Muscle layer of duodenum (tissue), 2 donors: ENCODE measurements around the gene PKD1.
A peak's percentile ranks its signal among the peaks of the same experiment; 100 is the strongest.

Source experiments
- H3K27ac ChIP-seq: one replicate; pipeline ENCODE4 v1.7.0; 2013; ENCODE audit warnings: mild to moderate bottlenecking, low read length
- H3K27me3 ChIP-seq: one replicate; pipeline ENCODE4 v1.7.0; 2013; ENCODE audit warnings: low read depth, mild to moderate bottlenecking, control low read depth, low read length
- H3K36me3 ChIP-seq, 2 donors: one replicate each; pipeline ENCODE4 v1.7.0; 2013; ENCODE audit warnings: low read length in 2 of 2, control low read depth in 1 of 2, mild to moderate bottlenecking in 1 of 2; ENCODE audit not compliant: insufficient read depth in 2 of 2, control insufficient read depth in 1 of 2
- H3K4me1 ChIP-seq, 2 donors: one replicate each; pipeline ENCODE4 v1.7.0; 2013; ENCODE audit warnings: low read length in 2 of 2, mild to moderate bottlenecking in 2 of 2, control low read depth in 1 of 2, moderate library complexity in 1 of 2; ENCODE audit not compliant: insufficient read depth in 2 of 2, control insufficient read depth in 1 of 2
- H3K4me3 ChIP-seq, 2 donors: one replicate each; pipeline ENCODE4 v1.7.0; 2013; ENCODE audit warnings: low read length in 2 of 2, low read depth in 1 of 2, mild to moderate bottlenecking in 1 of 2
- H3K9me3 ChIP-seq, 2 donors: one replicate each; pipeline ENCODE4 v1.7.0; 2013; ENCODE audit warnings: low read length in 2 of 2, control low read depth in 1 of 2, mild to moderate bottlenecking in 1 of 2; ENCODE audit not compliant: control insufficient read depth in 1 of 2
- donor health status: healthy.

The PKD1 gene

DNA sequence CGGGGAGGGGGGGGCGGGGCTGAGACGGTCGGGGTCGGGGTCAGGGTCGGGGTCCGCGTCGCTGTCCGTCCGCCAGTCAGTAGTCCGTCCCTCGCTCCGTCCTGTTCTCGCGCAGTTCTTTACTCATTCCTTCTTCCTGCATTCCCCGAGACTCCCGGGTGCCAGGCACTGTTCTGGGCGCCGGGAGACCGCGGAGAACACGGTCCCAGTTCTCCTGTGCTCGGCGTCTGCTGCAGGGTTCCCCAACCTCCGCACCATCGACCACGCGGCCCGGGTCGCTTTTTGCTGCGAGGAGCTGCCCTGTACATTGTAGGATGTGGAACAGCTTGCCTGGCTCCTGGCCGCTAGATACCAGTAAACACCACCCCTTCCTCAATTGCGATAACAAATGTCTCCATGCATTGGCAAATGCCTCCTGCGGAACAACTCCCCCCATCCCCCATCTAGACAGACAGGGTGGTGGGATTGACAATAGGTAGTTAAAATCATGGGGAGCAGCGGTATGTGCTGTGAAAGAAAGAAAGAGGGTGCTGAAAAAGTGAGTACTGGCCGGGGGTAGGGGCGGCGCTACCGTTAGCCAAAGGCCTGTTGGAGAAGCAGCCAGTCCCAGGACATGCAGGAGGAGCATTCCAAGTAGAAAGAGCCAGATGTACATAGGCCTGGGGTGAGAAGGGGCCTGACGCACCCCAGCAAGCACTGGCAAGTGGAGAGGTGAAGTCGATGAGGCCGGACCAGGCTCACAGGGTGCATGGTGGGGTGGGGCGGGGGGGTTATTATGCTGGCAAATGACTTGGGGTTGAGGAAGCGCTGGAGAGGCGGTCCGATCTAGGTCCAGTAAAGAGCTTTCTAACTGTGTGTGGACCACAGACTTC, 20.5 kb upstream of the PKD1 start:
- Histone ChIP-seq H3K9me3 (no peaks in the 10 kb centered on the region), H3K4me3 (peak overlapping the region; percentile 77 to 89), H3K36me3 (peaks cover 3 to 5% of the 10 kb centered on the region in 2 donors), H3K27me3 (no peaks in the 10 kb centered on the region), H3K4me1 (peaks cover 21 to 79% of the 10 kb centered on the region in 2 donors), H3K27ac (peak overlapping the region; percentile 89)

GRCh38 chr16:2155091-2155950, 19.6 kb upstream of the PKD1 start, which contains the start of gene TRAF7:
TRAF7 (plus strand) TSS chr16:2155782; CDS start chr16:2163921, 8,139 bp downstream.
- peak within 1 kb of the TSS; percentile 96 to 97 for H3K4me3 ChIP-seq
- H3K9me3 ChIP-seq, result no peaks in the 10 kb centered on the region
- H3K4me1 ChIP-seq, result peaks cover 21 to 82% of the 10 kb centered on the region in 2 donors
- H3K27me3 ChIP-seq, result no peaks in the 10 kb centered on the region
- peak within 1 kb of the TSS; percentile 89 for H3K27ac ChIP-seq
- H3K36me3 ChIP-seq, result peaks cover 4 to 5% of the 10 kb centered on the region in 2 donors

GRCh38 chr16:2154533-2155090, 18.9 kb upstream of the PKD1 start:
- peaks cover 16 to 83% of the 10 kb centered on the region in 2 donors for H3K4me1 ChIP-seq
- H3K4me3 ChIP-seq, result peak overlapping the region; percentile 96 to 97
- peak overlapping the region; percentile 88 for H3K27ac ChIP-seq
- H3K36me3 ChIP-seq, result peaks cover 4 to 5% of the 10 kb centered on the region in 2 donors
- H3K27me3 ChIP-seq, result no peaks in the 10 kb centered on the region
- no peaks in the 10 kb centered on the region for H3K9me3 ChIP-seq

- no peaks in the 10 kb centered on the region for H3K9me3 ChIP-seq
- H3K27ac ChIP-seq, result peak overlapping the region; percentile 60
- peaks cover 16 to 83% of the 10 kb centered on the region in 2 donors for H3K4me1 ChIP-seq
- H3K27me3 ChIP-seq, result no peaks in the 10 kb centered on the region
- H3K4me3 ChIP-seq, result peak overlapping the region; percentile 96 to 97
- H3K36me3 ChIP-seq, result peaks cover 4 to 5% of the 10 kb centered on the region in 2 donors
These were observed 17.2 kb upstream of the PKD1 start for GRCh38 chr16:2152695-2153506.

DNA sequence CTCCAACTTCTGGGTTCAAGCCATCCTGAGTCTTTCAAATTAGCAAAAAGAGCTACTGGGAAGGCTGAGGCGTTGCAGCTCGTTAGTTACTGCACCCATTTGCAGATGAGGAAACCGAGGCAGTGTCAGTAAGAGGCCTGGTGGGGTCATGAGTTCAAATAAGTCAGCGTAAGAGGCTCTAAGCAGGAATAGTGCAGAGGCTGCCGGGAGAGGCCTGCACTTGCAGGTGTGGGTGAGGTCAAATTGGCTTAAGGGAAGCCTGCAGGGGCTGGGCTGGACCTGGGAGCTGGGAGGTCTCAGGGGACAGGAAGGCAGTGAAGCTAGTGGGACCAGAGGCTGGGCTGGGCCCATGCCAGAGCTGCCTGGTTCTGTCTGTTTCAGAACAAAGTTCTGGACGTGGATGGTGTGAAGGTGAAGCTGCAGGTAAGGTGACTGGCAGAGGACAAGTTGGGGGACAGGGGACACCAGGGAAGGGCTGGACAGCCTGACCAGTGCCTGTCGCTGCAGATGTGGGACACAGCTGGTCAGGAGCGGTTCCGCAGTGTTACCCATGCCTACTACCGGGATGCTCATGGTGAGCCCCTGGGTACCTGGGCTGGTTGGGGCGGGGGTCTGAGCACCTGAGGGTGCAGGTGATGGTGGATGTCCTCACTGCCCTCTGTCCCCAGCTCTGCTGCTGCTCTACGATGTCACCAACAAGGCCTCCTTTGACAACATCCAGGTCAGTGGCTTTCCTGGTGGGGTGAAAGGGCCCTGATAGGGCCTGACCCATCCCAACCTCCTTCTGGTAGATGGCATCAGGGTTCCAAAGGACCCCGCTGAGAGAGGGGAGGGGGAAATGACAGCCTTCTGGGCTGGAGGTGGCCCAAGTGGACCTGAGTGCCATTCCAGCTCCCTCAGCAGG, 15.7 kb upstream of the PKD1 start:
- H3K4me3 ChIP-seq, result no peak overlapping the region
- H3K36me3 ChIP-seq, result peaks cover 4 to 5% of the 10 kb centered on the region in 2 donors
- no peak overlapping the region for H3K27ac ChIP-seq
- no peaks in the 10 kb centered on the region for H3K27me3 ChIP-seq
- peaks cover 12 to 74% of the 10 kb centered on the region in 2 donors for H3K4me1 ChIP-seq
- no peaks in the 10 kb centered on the region for H3K9me3 ChIP-seq

GRCh38 chr16:2150418-2151187, 14.9 kb upstream of the PKD1 start:
- Histone ChIP-seq H3K27me3 (no peaks in the 10 kb centered on the region), H3K4me1 (peaks cover 12 to 71% of the 10 kb centered on the region in 2 donors), H3K27ac (no peak overlapping the region), H3K36me3 (peaks cover 4 to 5% of the 10 kb centered on the region in 2 donors), H3K9me3 (no peaks in the 10 kb centered on the region), H3K4me3 (no peak overlapping the region)

DNA sequence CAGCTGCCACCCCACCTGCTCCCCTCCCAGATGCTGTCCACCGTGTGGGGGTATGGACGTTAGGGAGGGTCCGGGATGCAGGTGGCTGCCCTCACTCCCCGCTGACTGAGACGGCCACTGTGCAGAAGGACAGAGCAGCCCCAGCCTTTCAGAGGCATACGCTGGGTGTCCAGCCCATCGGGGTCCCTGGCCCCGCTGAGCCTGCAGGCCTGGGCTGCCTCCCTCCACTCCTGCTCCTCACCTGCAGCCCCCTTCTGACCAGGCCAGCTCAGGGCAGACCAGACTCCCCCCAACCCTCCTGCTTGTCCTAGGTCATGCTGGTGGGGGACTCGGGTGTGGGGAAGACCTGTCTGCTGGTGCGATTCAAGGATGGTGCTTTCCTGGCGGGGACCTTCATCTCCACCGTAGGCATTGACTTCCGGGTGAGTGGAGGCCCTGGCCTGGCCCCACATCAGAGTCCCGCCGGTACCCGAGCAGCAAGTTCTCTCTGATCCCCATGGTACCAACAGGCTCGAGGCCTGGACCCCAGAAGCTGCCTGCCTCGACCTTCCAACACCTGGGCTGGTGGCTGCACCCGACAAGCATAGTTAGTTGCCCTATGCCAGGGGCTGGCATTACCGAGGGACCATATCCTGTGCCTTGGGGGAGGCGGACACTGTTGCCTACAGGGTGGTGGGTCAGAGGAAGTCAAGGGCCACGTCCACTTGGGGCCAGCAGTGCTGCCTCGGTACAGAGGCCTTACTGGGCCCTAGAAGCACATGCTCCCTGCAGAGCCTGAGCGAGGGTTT, 14.1 kb upstream of the PKD1 start:
- Histone ChIP-seq H3K27ac (no peak overlapping the region), H3K4me3 (no peak overlapping the region), H3K36me3 (peaks cover 4 to 5% of the 10 kb centered on the region in 2 donors), H3K27me3 (no peaks in the 10 kb centered on the region), H3K4me1 (peaks cover 12 to 70% of the 10 kb centered on the region in 2 donors), H3K9me3 (no peaks in the 10 kb centered on the region)

- H3K27ac ChIP-seq, result no peak overlapping the region
- peaks cover 9 to 61% of the 10 kb centered on the region in 2 donors for H3K4me1 ChIP-seq
- peaks cover 4 to 5% of the 10 kb centered on the region in 2 donors for H3K36me3 ChIP-seq
- peak overlapping the region in 1 of 2 donors; percentile 62 for H3K4me3 ChIP-seq
- no peaks in the 10 kb centered on the region for H3K27me3 ChIP-seq
- H3K9me3 ChIP-seq, result no peaks in the 10 kb centered on the region
These were observed 13.3 kb upstream of the PKD1 start for GRCh38 chr16:2148714-2149629.
